ENCODE measurements around the gene ADAMTS15. TPM values are rescaled to one million over a fixed set of nuclear protein-coding genes. Genes with fewer than 3 reads are reported as not detected.

The ADAMTS15 gene
- total RNA-seq, 1 donor from 2014 or later, result 1.2 TPM

GRCh38 chr11:130403271-130403804 is 45.1 kb upstream of the ADAMTS15 start:
- Mint-ChIP-seq H3K4me1 (ENCODE audit: low read depth) (peaks cover 4% of the 10 kb centered on the region), H3K36me3 (ENCODE audit: insufficient read depth) (no peaks in the 10 kb centered on the region), H3K27me3 (peaks cover 19% of the 10 kb centered on the region), H3K27ac (no peak overlapping the region), H3K9me3 (ENCODE audit: low read depth) (no peaks in the 10 kb centered on the region), H3K4me3 (ENCODE audit: low read depth) (no peak overlapping the region)
- no peak for DNase-seq (ENCODE audit: low spot score, unreplicated experiment)
- TF ChIP-seq CTCF (IDR thresholded peaks at IDR 0.05; ENCODE audit: unreplicated experiment), result no peak

DNA sequence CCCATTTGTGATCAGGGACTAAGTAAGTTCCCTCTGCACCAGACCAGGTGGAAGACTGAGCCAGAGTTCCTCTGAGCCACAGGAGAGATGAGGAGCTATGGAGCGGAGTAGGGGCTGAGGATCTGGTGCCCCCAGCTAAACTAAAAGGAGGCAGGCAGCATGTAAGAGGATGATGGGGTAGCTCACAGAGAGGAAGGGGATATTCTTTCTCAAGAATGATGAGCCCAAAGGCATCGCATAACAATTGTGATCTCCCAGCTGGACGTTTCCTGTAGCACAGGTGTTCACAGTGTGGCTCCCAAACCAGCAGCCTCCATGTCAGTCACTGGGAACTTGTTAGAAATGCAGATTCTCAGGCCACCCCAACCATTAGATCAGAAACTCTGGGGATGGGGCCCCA is 44.5 kb upstream of the ADAMTS15 start:
- no peak for DNase-seq (ENCODE audit: low spot score, unreplicated experiment)
- H3K27ac Mint-ChIP-seq, result no peak overlapping the region
- TF ChIP-seq CTCF (IDR thresholded peaks at IDR 0.05; ENCODE audit: unreplicated experiment), result no peak
- H3K4me3 Mint-ChIP-seq (ENCODE audit: low read depth), result no peak overlapping the region
- no peaks in the 10 kb centered on the region for H3K9me3 Mint-ChIP-seq (ENCODE audit: low read depth)
- H3K36me3 Mint-ChIP-seq (ENCODE audit: insufficient read depth), result no peaks in the 10 kb centered on the region
- peaks cover 4% of the 10 kb centered on the region for H3K4me1 Mint-ChIP-seq (ENCODE audit: low read depth)
- peaks cover 22% of the 10 kb centered on the region for H3K27me3 Mint-ChIP-seq

- TF ChIP-seq CTCF (IDR thresholded peaks at IDR 0.05; ENCODE audit: unreplicated experiment), result no peak
- H3K4me3 Mint-ChIP-seq (ENCODE audit: low read depth), result no peak overlapping the region
- DNase-seq (ENCODE audit: low spot score, unreplicated experiment), result no peak
- H3K36me3 Mint-ChIP-seq (ENCODE audit: insufficient read depth), result no peaks in the 10 kb centered on the region
- H3K4me1 Mint-ChIP-seq (ENCODE audit: low read depth), result peaks cover 4% of the 10 kb centered on the region
- H3K27me3 Mint-ChIP-seq, result peaks cover 30% of the 10 kb centered on the region
- no peak overlapping the region for H3K27ac Mint-ChIP-seq
- H3K9me3 Mint-ChIP-seq (ENCODE audit: low read depth), result no peaks in the 10 kb centered on the region
These were observed 43.7 kb upstream of the ADAMTS15 start for GRCh38 chr11:130404727-130405126.

GRCh38 chr11:130405428-130405827 is 43.0 kb upstream of the ADAMTS15 start:
- Mint-ChIP-seq H3K9me3 (ENCODE audit: low read depth) (no peaks in the 10 kb centered on the region), H3K36me3 (ENCODE audit: insufficient read depth) (no peaks in the 10 kb centered on the region), H3K27me3 (peaks cover 29% of the 10 kb centered on the region), H3K4me1 (ENCODE audit: low read depth) (peaks cover 4% of the 10 kb centered on the region), H3K4me3 (ENCODE audit: low read depth) (no peak overlapping the region), H3K27ac (no peak overlapping the region)
- DNase-seq (ENCODE audit: low spot score, unreplicated experiment), result no peak
- TF ChIP-seq CTCF (IDR thresholded peaks at IDR 0.05; ENCODE audit: unreplicated experiment), result no peak

DNA sequence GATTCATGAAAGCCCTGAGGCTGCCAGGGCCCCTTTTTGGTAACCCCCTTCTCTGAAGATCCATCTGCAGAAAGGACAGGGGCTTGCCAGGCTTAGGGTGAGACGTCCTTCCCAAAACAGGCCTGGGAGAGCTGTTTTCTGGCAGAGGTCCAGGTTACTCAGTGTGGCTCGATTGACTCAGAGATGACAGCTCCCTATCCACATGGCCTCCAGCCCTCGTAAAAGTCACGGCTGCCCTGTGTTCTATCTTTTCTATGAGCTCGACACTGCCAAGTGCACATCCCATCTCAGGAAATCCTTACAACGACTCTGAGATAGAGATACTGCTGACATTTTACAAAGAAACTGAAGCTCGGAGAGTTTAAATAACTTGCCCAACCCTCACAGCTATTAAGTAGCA is 40.5 kb upstream of the ADAMTS15 start:
- H3K4me1 Mint-ChIP-seq (ENCODE audit: low read depth), result peaks cover 4% of the 10 kb centered on the region
- no peaks in the 10 kb centered on the region for H3K36me3 Mint-ChIP-seq (ENCODE audit: insufficient read depth)
- no peak for DNase-seq (ENCODE audit: low spot score, unreplicated experiment)
- H3K4me3 Mint-ChIP-seq (ENCODE audit: low read depth), result no peak overlapping the region
- H3K9me3 Mint-ChIP-seq (ENCODE audit: low read depth), result no peaks in the 10 kb centered on the region
- H3K27me3 Mint-ChIP-seq, result peaks cover 38% of the 10 kb centered on the region
- no peak overlapping the region for H3K27ac Mint-ChIP-seq
- TF ChIP-seq CTCF (IDR thresholded peaks at IDR 0.05; ENCODE audit: unreplicated experiment), result no peak
